Naive thymus-derived CD8-positive, alpha-beta T cell (primary cell): Measurements from ENCODE around the gene WDR4. TPM values are rescaled to one million over a fixed set of nuclear protein-coding genes. Genes with fewer than 3 reads are reported as not detected.
"Not testable (repeated sequence)": the region's sequence is repeated elsewhere in the genome, so short reads cannot be mapped to it uniquely, and the experiment has no call there.

Source experiments
- ATAC-seq, 2 donors: fragments of 150-1000 bp; cut with Tn5 transposase in 1 of 2; sonication (Bioruptor Pico), chemical (Tn5 transposase) in 1 of 2; 1 replicate in 1 of 2; 2 replicates in 1 of 2; pipeline ENCODE4 v1.10.0; 2021; ENCODE audit warnings: mild to moderate bottlenecking in 2 of 2, moderate library complexity in 2 of 2
- POLR2A ChIA-PET: fragments of 350-600 bp; sonication (Branson Sonifier 250); formaldehyde crosslinking; loops from one replicate; lab custom pipeline; 2021; ENCODE audit warnings: antibody characterized with exemption; lab: Charles Lee
- DNase-seq, 10 donors: peaks; one replicate each; pipeline versions ENCODE4 v3.0.0 to v3.0.0-alpha.2; 2020 to 2022
- H3K27ac Mint-ChIP-seq, 10 donors: one replicate each; pipeline ENCODE4 v1.8.0; 2020 to 2022; ENCODE audit warnings: mild to moderate bottlenecking in 10 of 10, mixed read lengths in 10 of 10, moderate library complexity in 4 of 10, inconsistent platforms in 1 of 10
- H3K27me3 Mint-ChIP-seq, 5 donors: one replicate each; pipeline ENCODE4 v1.8.0; 2021 to 2022; ENCODE audit warnings: mixed read lengths in 5 of 5
- H3K36me3 Mint-ChIP-seq, 3 donors: one replicate each; pipeline ENCODE4 v1.8.0; 2020 to 2022; ENCODE audit warnings: mixed read lengths in 3 of 3, mild to moderate bottlenecking in 2 of 3, inconsistent platforms in 1 of 3
- H3K4me1 Mint-ChIP-seq, 4 donors: one replicate each; pipeline ENCODE4 v1.8.0; 2021 to 2022; ENCODE audit warnings: mixed read lengths in 4 of 4
- H3K4me3 Mint-ChIP-seq, 10 donors: one replicate each; pipeline ENCODE4 v1.8.0; 2020 to 2022; ENCODE audit warnings: mild to moderate bottlenecking in 10 of 10, mixed read lengths in 10 of 10, moderate library complexity in 6 of 10, inconsistent platforms in 1 of 10
- H3K9me3 Mint-ChIP-seq, 9 donors: one replicate each; pipeline ENCODE4 v1.8.0; 2020 to 2022; ENCODE audit warnings: mixed read lengths in 9 of 9, mild to moderate bottlenecking in 3 of 9, inconsistent platforms in 1 of 9, moderate library complexity in 1 of 9
- polyA plus RNA-seq, 3 donors: library from polyadenylated mRNA; unstranded; fragments of 300-500 nt; fragmentation: Illumina TruSeq; gene quantifications; one replicate each; pipeline ENCODE4 v1.2.3, GENCODE V29; 2021
- total RNA-seq, 8 experiments: library from RNA in 2 of 8; stranded (reverse) in 2 of 8; gene quantifications; one replicate each; pipeline ENCODE4 v1.2.3 and lab custom pipeline; 2021 to 2026

Gene WDR4, protein sequence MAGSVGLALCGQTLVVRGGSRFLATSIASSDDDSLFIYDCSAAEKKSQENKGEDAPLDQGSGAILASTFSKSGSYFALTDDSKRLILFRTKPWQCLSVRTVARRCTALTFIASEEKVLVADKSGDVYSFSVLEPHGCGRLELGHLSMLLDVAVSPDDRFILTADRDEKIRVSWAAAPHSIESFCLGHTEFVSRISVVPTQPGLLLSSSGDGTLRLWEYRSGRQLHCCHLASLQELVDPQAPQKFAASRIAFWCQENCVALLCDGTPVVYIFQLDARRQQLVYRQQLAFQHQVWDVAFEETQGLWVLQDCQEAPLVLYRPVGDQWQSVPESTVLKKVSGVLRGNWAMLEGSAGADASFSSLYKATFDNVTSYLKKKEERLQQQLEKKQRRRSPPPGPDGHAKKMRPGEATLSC
- total RNA-seq = 10 to 100 TPM; 30.0 to 32.6 TPM
- 1 to 10 TPM; 6.9 to 9.9 (median 9.3) TPM for polyA plus RNA-seq
- 15.8 to 61.0 (median 19.3) reads per million in 6 experiments for total RNA-seq (lab: John Stamatoyannopoulos, UW)

DNA sequence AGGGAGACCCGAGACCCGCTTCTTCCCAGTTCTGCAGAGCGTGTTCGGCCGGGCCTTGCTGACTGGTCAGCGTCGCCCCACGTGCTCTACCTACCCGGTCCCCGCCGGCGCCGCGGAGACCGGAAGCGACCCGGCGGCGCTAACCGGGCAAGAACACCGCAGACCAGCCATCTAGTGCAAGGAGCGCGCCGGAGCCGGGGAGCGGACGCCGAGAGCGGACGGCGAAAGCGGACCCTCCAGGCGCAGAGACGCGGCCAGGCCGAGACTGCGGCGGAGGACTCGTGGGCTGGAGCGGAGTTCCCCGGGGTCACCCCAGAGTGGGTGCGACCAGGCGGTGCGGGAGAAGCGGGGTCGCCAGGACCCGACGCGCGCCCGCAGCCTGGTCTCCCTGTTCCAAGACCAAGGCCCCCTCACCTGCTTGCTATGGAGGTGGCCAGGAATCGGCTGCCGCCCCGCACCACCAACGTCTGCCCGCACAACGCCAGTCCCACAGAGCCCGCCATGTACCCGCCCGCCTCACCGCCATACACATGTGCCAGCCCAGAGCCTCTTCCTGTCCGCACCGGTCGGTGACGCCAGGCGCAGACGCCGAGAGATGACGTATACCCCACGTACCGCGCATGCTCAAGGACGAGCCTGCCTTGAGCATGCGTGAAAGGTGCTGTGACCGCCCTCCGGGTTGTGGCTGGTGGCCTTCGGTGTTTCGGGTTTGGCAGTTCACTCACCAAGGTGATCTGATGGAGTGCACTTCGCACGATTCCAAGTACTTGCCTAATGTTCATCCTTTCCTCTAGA is at the start of gene WDR4:
WDR4 (minus strand) TSS at position 547 of the 795 bp plus-strand sequence; CDS start at position 503, 44 bp downstream.
- DNase-seq (peak; percentile 92 to 100 (median 99)), ATAC-seq (peak; percentile 92 to 93)
- H3K9me3 Mint-ChIP-seq = no peaks in the 10 kb centered on the region
- H3K27ac Mint-ChIP-seq = peak within 1 kb of the TSS; percentile 96 to 100 (median 99)
- POLR2A ChIA-PET = interaction anchor here (4.3 kb wide), 1 partner anchor 14 kb away, joined by 31 read pairs; the partner anchor contains the start of gene NDUFV3
- H3K4me1 Mint-ChIP-seq = peaks cover 13 to 30% (median 27%) of the 10 kb centered on the region in 4 donors
- H3K27me3 Mint-ChIP-seq = peaks cover 0 to 2% (median 0%) of the 10 kb centered on the region in 5 donors
- H3K36me3 Mint-ChIP-seq = peaks cover 0 to 28% (median 3%) of the 10 kb centered on the region in 3 donors
- peak within 1 kb of the TSS; percentile 90 to 98 (median 94) for H3K4me3 Mint-ChIP-seq

DNA sequence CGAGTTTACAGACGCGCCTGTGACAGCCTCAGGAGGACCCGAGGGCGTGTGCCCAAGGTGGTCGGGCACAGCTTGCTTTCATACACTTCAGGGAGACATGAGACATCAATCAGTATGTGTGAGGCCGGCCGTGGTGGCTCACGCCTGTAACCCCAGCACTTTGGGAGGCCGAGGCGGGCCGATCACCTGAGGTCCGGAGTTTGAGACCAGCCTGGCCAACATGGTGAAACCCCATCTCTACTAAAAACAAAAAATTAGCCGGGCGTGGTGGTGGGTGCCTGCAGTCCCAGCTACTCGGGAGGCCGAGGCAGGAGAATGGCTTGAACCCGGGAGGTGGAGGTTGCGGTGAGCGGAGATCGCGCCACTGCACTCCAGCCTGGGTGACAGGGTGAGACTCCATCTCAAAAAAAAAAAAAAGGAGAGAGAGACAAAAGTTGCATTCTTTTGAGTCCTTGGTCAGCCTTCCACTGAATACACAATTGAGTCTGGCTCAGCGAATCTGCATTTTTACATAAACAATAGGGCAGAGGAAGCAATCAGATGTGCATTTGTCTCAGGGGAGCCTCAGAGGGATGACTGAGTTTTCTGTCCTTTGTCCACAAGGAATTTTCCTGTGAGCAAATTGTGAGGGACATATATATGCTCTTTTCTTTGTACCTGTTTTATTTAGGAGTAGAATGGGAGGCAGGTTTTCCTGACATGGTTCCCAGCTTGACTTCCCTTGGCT is 48.3 kb upstream of the WDR4 start:
- H3K4me3 Mint-ChIP-seq, H3K27me3 Mint-ChIP-seq, H3K9me3 Mint-ChIP-seq, DNase-seq, POLR2A ChIA-PET, H3K36me3 Mint-ChIP-seq, ATAC-seq: not testable (repeated sequence)
- Mint-ChIP-seq H3K27ac (peak overlapping the region in 2 of 10 donors; percentile 15 to 47), H3K4me1 (peaks cover 12 to 18% (median 15%) of the 10 kb centered on the region in 4 donors)

DNA sequence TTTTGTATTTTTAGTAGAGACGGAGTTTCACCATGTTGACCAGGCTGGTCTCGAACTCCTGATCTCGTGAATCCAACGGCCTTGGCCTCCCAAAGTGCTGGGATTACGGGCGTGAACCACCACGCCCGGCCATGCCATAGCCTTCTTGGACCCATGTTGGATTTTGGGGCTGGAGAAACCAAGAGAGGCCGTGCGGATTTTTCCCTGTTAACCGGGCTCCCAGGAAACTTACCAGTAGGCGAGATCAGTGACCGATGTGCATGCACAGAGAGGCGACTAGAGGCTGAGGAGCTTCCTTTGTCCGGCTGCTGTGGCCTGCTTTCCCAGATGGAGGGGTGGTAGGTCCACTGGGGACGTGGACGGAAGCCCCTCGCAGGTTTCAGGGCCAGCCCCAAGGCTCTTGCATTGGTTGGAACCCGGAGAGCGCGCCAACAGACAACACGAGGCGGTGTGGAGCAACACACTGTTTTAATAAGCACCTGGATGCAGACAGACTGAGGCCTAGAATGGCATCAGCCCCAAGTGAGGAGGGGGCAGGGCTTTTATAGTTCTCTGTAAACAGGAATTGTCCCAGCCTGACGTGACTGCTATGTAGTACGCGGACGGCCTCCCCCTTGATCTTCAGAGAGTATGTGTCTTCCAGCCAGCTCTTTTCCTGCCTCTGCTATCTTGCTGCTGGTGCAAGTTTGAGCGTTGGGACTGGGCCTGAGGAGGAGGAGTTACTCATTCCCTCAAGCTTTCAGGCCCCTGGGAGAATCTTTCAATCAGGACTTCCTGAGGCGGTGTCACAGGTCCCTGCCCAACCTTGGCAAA is 46.0 kb upstream of the WDR4 start, which contains the start of gene ERVH48-1:
ERVH48-1 (minus strand) TSS at position 517 of the 813 bp plus-strand sequence. CDS start 6,624 bp downstream, outside the sequence.
- Mint-ChIP-seq H3K4me3 (peak within 1 kb of the TSS in 2 of 10 donors; percentile 23 to 48), H3K27ac (peak within 1 kb of the TSS in 6 of 10 donors; percentile 7 to 78 (median 48)), H3K27me3 (no peaks in the 10 kb centered on the region), H3K4me1 (peaks cover 11 to 18% (median 15%) of the 10 kb centered on the region in 4 donors), H3K36me3 (no peaks in the 10 kb centered on the region), H3K9me3 (no peaks in the 10 kb centered on the region)
- ATAC-seq (peak in 1 of 2 donors; percentile 64), DNase-seq (peak in 4 of 10 donors; percentile 7 to 27 (median 18))
- POLR2A ChIA-PET = no interaction called here

DNA sequence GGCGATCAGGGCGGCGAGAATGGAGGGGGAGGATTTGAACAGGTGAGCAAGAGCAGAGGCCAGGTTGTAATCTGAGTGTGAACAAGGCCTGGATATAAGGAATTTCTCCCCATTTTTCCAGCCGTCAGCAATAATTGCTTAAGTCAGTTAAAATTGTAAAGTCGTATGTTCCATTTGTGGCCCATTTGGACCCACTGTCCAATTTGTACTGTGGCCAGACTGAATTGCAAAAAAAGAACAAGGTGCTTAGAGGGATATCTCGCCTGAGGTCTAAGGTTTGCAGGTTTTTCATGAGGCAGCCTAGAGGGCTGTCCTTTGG is 45.1 kb upstream of the WDR4 start:
- H3K4me3 Mint-ChIP-seq = peak overlapping the region in 5 of 10 donors; percentile 5 to 79 (median 48)
- peak overlapping the region in 3 of 10 donors; percentile 55 to 84 (median 81) for H3K27ac Mint-ChIP-seq
- POLR2A ChIA-PET = no interaction called here
- DNase-seq (peak in 1 of 10 donors; percentile 1), ATAC-seq (peak in 1 of 2 donors; percentile 16)
- H3K9me3 Mint-ChIP-seq = no peaks in the 10 kb centered on the region
- H3K4me1 Mint-ChIP-seq = peaks cover 11 to 18% (median 15%) of the 10 kb centered on the region in 4 donors
- no peaks in the 10 kb centered on the region for H3K36me3 Mint-ChIP-seq
- no peaks in the 10 kb centered on the region for H3K27me3 Mint-ChIP-seq

DNA sequence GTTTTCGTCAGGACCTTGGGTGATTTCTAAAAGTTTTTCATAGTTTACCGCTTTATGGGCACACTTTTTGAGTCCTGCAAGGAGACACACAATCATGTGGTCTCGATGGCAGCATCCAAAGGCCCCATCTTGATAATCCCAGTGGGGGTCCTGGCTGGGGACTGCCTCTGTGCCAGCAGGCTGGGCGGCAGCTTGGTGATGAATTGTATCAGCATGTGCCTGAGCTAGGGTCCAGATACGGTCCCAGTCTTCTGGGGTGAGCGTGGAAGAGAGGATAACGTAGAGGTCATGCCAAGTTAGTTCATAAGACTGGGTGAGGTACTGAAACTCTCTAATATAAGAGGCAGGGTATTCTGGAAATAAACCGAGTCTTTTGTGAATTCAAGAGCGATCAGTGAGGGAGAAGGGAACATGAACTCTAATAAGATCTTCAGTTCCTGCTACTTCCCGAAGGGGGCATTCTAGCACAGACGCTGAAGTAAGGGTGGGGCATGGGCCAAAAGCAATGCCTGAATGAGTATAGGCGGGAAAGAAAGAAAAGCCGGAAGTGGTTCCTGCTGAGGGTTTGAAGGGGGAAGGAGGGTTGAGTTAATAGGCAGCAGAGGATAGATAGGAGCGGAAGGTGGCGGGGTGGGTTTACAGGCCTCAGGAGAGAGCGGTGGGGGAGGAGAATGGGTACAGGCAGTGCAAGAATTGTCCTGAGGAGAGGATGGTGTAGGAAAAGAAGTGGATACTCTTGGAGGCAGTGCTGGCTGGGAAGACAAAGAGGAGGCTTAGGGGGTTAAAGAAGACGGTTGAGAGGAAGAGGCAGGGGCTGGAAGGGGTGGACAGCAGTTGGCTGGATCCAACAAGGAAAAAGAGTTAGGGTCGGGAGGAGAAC is 44.5 kb upstream of the WDR4 start:
- peak overlapping the region in 7 of 10 donors; percentile 5 to 79 (median 37) for H3K4me3 Mint-ChIP-seq
- no peaks in the 10 kb centered on the region for H3K27me3 Mint-ChIP-seq
- H3K27ac Mint-ChIP-seq = peak overlapping the region; percentile 18 to 84 (median 74)
- no peaks in the 10 kb centered on the region for H3K36me3 Mint-ChIP-seq
- peak; percentile 94 to 95 for ATAC-seq
- H3K9me3 Mint-ChIP-seq = no peaks in the 10 kb centered on the region
- peak; percentile 16 to 85 (median 67) for DNase-seq
- H3K4me1 Mint-ChIP-seq = peaks cover 11 to 18% (median 16%) of the 10 kb centered on the region in 4 donors
- POLR2A ChIA-PET = no interaction called here

DNA sequence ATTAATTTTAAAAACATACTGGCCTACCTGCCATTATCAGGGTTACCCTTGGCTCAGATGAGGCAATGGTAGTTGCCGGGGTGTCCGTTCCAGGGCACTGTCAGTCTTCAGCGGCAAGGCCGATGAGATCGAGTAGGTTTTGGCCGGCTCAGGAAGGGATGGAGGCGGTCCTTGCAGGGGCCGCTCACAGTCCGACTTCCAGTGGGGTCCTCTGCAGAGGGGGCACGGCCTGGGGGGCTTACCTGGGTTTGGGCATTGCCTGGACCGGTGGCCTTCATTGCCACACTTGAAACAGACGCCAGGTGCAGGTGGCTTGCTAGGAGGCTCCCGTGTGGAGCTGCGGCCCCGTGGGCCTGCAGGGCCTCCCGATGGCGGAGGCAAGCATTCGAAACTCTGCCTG is 43.6 kb upstream of the WDR4 start:
- no peak overlapping the region for H3K4me3 Mint-ChIP-seq
- H3K27ac Mint-ChIP-seq = no peak overlapping the region
- H3K4me1 Mint-ChIP-seq = peaks cover 11 to 18% (median 16%) of the 10 kb centered on the region in 4 donors

DNA sequence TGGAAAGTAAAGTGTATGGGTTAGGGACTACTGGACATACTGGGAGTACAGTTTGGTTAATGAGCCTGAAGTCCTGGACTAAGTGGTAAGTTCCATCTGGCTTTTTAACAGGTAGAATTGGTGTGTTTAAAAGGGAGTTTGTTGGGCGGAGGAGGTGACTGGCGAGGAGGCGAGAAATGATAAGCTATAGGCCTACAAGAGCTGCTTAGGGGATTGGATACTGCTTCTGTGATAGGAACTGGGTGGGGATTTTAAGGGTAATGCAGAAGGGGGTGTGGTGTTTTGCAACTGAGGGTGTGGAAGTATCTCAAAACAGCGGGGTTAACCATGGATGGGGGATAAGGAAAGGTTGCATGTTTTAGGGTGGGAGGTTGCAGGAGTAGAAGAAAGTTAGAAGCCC is 42.6 kb upstream of the WDR4 start:
- ATAC-seq (no peak), DNase-seq (no peak)
- H3K36me3 Mint-ChIP-seq = no peaks in the 10 kb centered on the region
- H3K27me3 Mint-ChIP-seq = no peaks in the 10 kb centered on the region
- peak overlapping the region in 1 of 10 donors; percentile 3 for H3K27ac Mint-ChIP-seq
- peaks cover 11 to 18% (median 16%) of the 10 kb centered on the region in 4 donors for H3K4me1 Mint-ChIP-seq
- POLR2A ChIA-PET = no interaction called here
- no peaks in the 10 kb centered on the region for H3K9me3 Mint-ChIP-seq
- H3K4me3 Mint-ChIP-seq = no peak overlapping the region

More for the DNA sequence above, 43.6 kb upstream of the WDR4 start:
- no peak for ATAC-seq
- no peak for DNase-seq
- H3K9me3 Mint-ChIP-seq = no peaks in the 10 kb centered on the region
- no peaks in the 10 kb centered on the region for H3K27me3 Mint-ChIP-seq
- POLR2A ChIA-PET = no interaction called here
- no peaks in the 10 kb centered on the region for H3K36me3 Mint-ChIP-seq

DNA sequence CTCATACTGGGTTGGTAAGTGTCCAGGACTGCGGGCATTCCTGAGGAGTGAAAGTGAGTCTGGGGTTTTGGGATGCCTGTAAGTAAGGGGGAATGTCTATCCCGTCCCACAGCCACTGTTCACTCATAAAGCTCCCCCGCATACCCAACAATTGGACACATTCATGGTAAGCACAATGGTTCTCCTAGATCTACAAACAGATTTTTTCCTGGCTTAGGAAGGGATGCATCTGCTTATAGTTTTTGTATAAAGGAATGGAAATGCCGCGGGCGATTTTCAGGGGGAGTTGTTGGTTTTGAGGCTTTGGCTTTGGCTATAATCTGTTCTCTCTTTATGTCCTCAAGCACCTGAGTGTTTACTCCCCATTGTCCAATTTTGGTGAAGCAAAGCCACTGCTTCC is 39.0 kb upstream of the WDR4 start:
- Mint-ChIP-seq H3K4me3 (no peak overlapping the region), H3K4me1 (peaks cover under 1 to 3% (median 2%) of the 10 kb centered on the region in 4 donors), H3K9me3 (no peaks in the 10 kb centered on the region), H3K36me3 (peaks cover 0 to 3% (median 0%) of the 10 kb centered on the region in 3 donors), H3K27ac (peak overlapping the region in 1 of 10 donors; percentile 32), H3K27me3 (no peaks in the 10 kb centered on the region)
- ATAC-seq (no peak), DNase-seq (no peak)
- POLR2A ChIA-PET = no interaction called here

DNA sequence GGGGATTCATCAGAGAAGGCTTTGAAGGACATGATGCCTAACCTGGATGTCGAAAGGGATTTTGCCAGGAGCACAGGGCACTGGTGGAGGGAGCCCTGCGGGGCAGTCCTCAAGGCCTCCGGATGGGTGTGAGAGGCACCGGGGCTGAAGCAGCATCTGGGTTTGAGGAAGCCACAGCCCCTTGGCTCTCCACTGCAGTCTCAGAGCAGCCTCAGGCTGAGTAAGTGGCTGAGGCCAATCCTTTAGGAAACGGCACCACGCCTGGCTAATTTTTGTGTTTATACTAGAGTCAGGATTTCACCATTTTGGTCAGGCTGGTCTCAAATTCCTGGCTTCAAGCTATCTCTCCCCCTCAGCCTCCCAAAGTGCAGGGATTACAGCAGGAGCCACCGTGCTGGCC is 34.1 kb upstream of the WDR4 start:
- Mint-ChIP-seq H3K9me3 (no peaks in the 10 kb centered on the region), H3K4me1 (peaks cover 0 to 5% (median 0%) of the 10 kb centered on the region in 4 donors), H3K27ac (peak overlapping the region in 3 of 10 donors; percentile 15 to 83 (median 28)), H3K4me3 (no peak overlapping the region), H3K27me3 (no peaks in the 10 kb centered on the region), H3K36me3 (peaks cover 0 to 39% (median 0%) of the 10 kb centered on the region in 3 donors)
- no peak for ATAC-seq
- DNase-seq = no peak
- POLR2A ChIA-PET = no interaction called here

DNA sequence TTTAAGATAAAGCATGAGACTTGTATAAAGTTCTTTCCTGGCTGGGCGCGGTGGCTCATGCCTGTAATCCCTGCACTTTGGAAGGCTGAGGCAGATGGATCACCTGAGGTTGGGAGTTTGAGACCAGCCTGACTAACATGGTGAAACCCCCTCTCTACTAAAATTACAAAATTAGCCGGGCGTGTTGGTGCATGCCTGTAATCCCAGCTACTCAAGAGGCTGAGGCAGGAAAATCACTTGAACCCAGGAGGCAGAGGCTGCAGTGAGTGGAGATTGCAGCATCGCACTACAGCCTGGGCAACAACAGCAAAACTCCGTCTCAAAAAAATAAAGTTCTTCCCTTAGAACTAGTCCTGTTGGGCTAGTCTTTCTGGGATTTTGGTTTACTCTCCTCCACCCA is 32.6 kb upstream of the WDR4 start:
- H3K4me3 Mint-ChIP-seq, ATAC-seq, H3K9me3 Mint-ChIP-seq, H3K4me1 Mint-ChIP-seq, POLR2A ChIA-PET, H3K27me3 Mint-ChIP-seq, DNase-seq, H3K27ac Mint-ChIP-seq: not testable (repeated sequence)
- H3K36me3 Mint-ChIP-seq = peaks cover 0 to 50% (median 1%) of the 10 kb centered on the region in 3 donors
